Measurements from ENCODE around the gene APEH. TPM values are rescaled to one million over a fixed set of nuclear protein-coding genes. Genes with fewer than 3 reads are reported as not detected.

The APEH gene
- total and polyA plus RNA-seq, 2 of the 4 experiments (the other 2 are of a cell fraction) = 89.2 to 142 TPM

- Histone ChIP-seq H3K18ac (ENCODE audit: low read depth, low read length) (no peak overlapping the region), H3K4me3 (ENCODE audit: insufficient read depth, low read depth, low read length) (no peak overlapping the region), H2AK9ac (replicated peaks; ENCODE audit: low read depth, low read length, poor library complexity) (no peak overlapping the region), H3K79me1 (ENCODE audit: low read depth in 1 of 2, low read length in 2 of 2) (no peaks in the 10 kb centered on the region), H3K4me2 (ENCODE audit: low read depth, low read length) (no peak overlapping the region), H3K4me1 (ENCODE audit: control insufficient read depth, insufficient read depth, low read length) (no peaks in the 10 kb centered on the region), H2BK20ac (ENCODE audit: low read depth, low read length) (no peak overlapping the region), H2BK5ac (ENCODE audit: low read depth, low read length, poor library complexity, severe bottlenecking) (no peak overlapping the region), H4K8ac (ENCODE audit: low read depth in 2 of 2, low read length in 2 of 2) (no peak overlapping the region), H2BK120ac (ENCODE audit: low read depth, low read length) (no peak overlapping the region), H3K27ac (ENCODE audit: insufficient read depth, low read length) (no peak overlapping the region), H4K91ac (ENCODE audit: insufficient read depth, low read depth, low read length) (no peak overlapping the region), H3K4ac (ENCODE audit: low read depth, low read length) (no peak overlapping the region), H4K5ac (ENCODE audit: low read depth, low read length) (no peak overlapping the region), H4K20me1 (ENCODE audit: insufficient read depth, low read length) (no peaks in the 10 kb centered on the region), H3K23ac (ENCODE audit: low read depth, low read length) (no peak overlapping the region), H3K36me3 (ENCODE audit: control insufficient read depth, insufficient read depth, low read length) (peaks cover 14% of the 10 kb centered on the region; the same call in 1 of the 2 replicates), H3K9me3 (ENCODE audit: control insufficient read depth, insufficient read depth, low read length) (no peaks in the 10 kb centered on the region), H3K9me1 (ENCODE audit: insufficient read depth, low read length) (no peaks in the 10 kb centered on the region; the same call in 1 of the 2 replicates), H3K9ac (ENCODE audit: low read depth, low read length) (no peak overlapping the region), H2AK5ac (ENCODE audit: low read depth, low read length) (no peak overlapping the region), H2AFZ (replicated peaks; ENCODE audit: low read length, poor library complexity) (no peak overlapping the region), H3K14ac (replicated peaks; ENCODE audit: low read depth, low read length) (no peak overlapping the region), H3K56ac (ENCODE audit: extremely low read depth, insufficient read depth, low read length) (no peak overlapping the region), H2BK15ac (ENCODE audit: low read depth, low read length) (no peak overlapping the region), H3K27me3 (ENCODE audit: control insufficient read depth, insufficient read depth, low read length) (no peaks in the 10 kb centered on the region)
- CTCF ChIA-PET = no interaction called here
- WGBS, 2 experiments (ENCODE audit: extremely low coverage in 2 of 2, insufficient read length in 1 of 2) = 99% methylated on average over 11 of the region's 11 CpGs; no CpG with 5 or more reads in 1 of the 2 experiments
- TF ChIP-seq RCOR1 (IDR thresholded peaks at IDR 0.05; ENCODE audit: insufficient replicate concordance, low read length) (no peak), MAFK (IDR thresholded peaks at IDR 0.05; ENCODE audit: low read depth, low read length) (no peak)
- DNase-seq (no peak), ATAC-seq (ENCODE audit: low read depth) (no peak)
- dilution Hi-C loops (cut with HindIII; ENCODE audit: low sequenced_read_pairs, unreplicated experiment) (no loop called here), intact Hi-C loops (cut with micrococcal nuclease) (no loop called here), in situ Hi-C loops (cut with MboI; ENCODE audit: low sequenced_read_pairs) (no loop called here)
- POLR2A ChIA-PET (ENCODE audit: unreplicated experiment) = no interaction called here
- no TSS peak for BruUV-seq (replicated peaks)
Observed at GRCh38 chr3:49712166-49712565, 38.0 kb downstream of the APEH start.
